Endothelial cell of umbilical vein (primary cell): Measurements from ENCODE around the gene VAC14.

Experiments
- CTCF ChIP-seq, 2 donors: IDR thresholded peaks; 1 replicate in 1 of 2; 2 replicates in 1 of 2; pipeline ENCODE4 v1.5.1; 2011; ENCODE audit warnings: low read length in 2 of 2, mild to moderate bottlenecking in 2 of 2, moderate library complexity in 2 of 2, control low read depth in 1 of 2, inconsistent platforms in 1 of 2, low read depth in 1 of 2; ENCODE audit not compliant: insufficient read depth in 1 of 2; ENCODE audit errors: extremely low read depth in 1 of 2
- POLR2A ChIP-seq: IDR thresholded peaks from 2 replicates; pipeline ENCODE4 v1.6.1; 2012; ENCODE audit warnings: low read depth, mild to moderate bottlenecking, control low read depth, low read length

- TF ChIP-seq POLR2A, result no peak
- TF ChIP-seq CTCF (IDR thresholded peaks at IDR 0.05; ENCODE audit: extremely low read depth in 1 of 2, insufficient read depth in 1 of 2, low read depth in 1 of 2, low read length in 2 of 2), result no peak
Measured at GRCh38 chr16:70756071-70756470, 44.9 kb downstream of the VAC14 start.
